ENCODE data around the gene KPNA5.
"Not testable (repeated sequence)": the region's sequence is repeated elsewhere in the genome, so short reads cannot be mapped to it uniquely, and the experiment has no call there.

KPNA5 gene

GRCh38 chr6:116703888-116704287, 22.9 kb downstream of the KPNA5 start:
- not testable (repeated sequence) for DNase-seq (ENCODE audit: low read depth in 3 of 3)

GRCh38 chr6:116705917-116706316, 24.9 kb downstream of the KPNA5 start:
- no peak for DNase-seq (ENCODE audit: low read depth in 3 of 3)

- no peak for DNase-seq (ENCODE audit: low read depth in 3 of 3)
Measured at GRCh38 chr6:116714296-116714695, 33.3 kb downstream of the KPNA5 start.

GRCh38 chr6:116714761-116715160, 33.8 kb downstream of the KPNA5 start:
- DNase-seq (ENCODE audit: low read depth in 3 of 3), result no peak

- DNase-seq (ENCODE audit: low read depth in 3 of 3), result no peak
Measured at GRCh38 chr6:116726947-116727346, 45.9 kb downstream of the KPNA5 start.

GRCh38 chr6:116730513-116730912, 49.5 kb downstream of the KPNA5 start:
- DNase-seq (ENCODE audit: low read depth in 3 of 3), result no peak

- DNase-seq (ENCODE audit: low read depth in 3 of 3), result no peak
Measured at GRCh38 chr6:116737004-116737403, 56.0 kb downstream of the KPNA5 start.

GRCh38 chr6:116740486-116740885, 59.5 kb downstream of the KPNA5 start:
- not testable (repeated sequence) for DNase-seq (ENCODE audit: low read depth in 3 of 3)

GRCh38 chr6:116741571-116741970, 60.6 kb downstream of the KPNA5 start:
- no peak for DNase-seq (ENCODE audit: low read depth in 3 of 3)

- DNase-seq (ENCODE audit: low read depth in 3 of 3), result no peak
Measured at GRCh38 chr6:116745176-116745575, 64.2 kb downstream of the KPNA5 start.

GRCh38 chr6:116761779-116762178, 80.8 kb downstream of the KPNA5 start:
- no peak for DNase-seq (ENCODE audit: low read depth in 3 of 3)

- no peak for DNase-seq (ENCODE audit: low read depth in 3 of 3)
Measured at GRCh38 chr6:116762235-116762634, 81.2 kb downstream of the KPNA5 start.

GRCh38 chr6:116763048-116763447, 82.0 kb downstream of the KPNA5 start:
- DNase-seq (ENCODE audit: low read depth in 3 of 3), result no peak

GRCh38 chr6:116763906-116764628, 83.1 kb downstream of the KPNA5 start:
- no peak for DNase-seq (ENCODE audit: low read depth in 3 of 3)

GRCh38 chr6:116764629-116764960, 83.6 kb downstream of the KPNA5 start:
- DNase-seq (ENCODE audit: low read depth in 3 of 3), result no peak

- no peak for DNase-seq (ENCODE audit: low read depth in 3 of 3)
Measured at GRCh38 chr6:116764961-116765841, 84.2 kb downstream of the KPNA5 start, which contains the start of gene FAM162B. Gene FAM162B (minus strand): TSS chr6:116765719. CDS start chr6:116765576, 143 bp downstream.

GRCh38 chr6:116766506-116767176, 85.6 kb downstream of the KPNA5 start:
- no peak for DNase-seq (ENCODE audit: low read depth in 3 of 3)

GRCh38 chr6:116767715-116768114, 86.7 kb downstream of the KPNA5 start:
- no peak for DNase-seq (ENCODE audit: low read depth in 3 of 3)

GRCh38 chr6:116772450-116772849, 91.4 kb downstream of the KPNA5 start:
- no peak for DNase-seq (ENCODE audit: low read depth in 3 of 3)

GRCh38 chr6:116773886-116774285, 92.9 kb downstream of the KPNA5 start:
- DNase-seq (ENCODE audit: low read depth in 3 of 3), result no peak

GRCh38 chr6:116779573-116780164, 98.7 kb downstream of the KPNA5 start:
- DNase-seq (ENCODE audit: low read depth in 3 of 3), result no peak

- DNase-seq (ENCODE audit: low read depth in 3 of 3), result no peak
Measured at GRCh38 chr6:116783852-116784251, 102.8 kb downstream of the KPNA5 start.

All from stimulated activated CD4-positive, alpha-beta T cell treated with anti-CD3 and anti-CD28 coated beads, TNF-alpha, amount 100 ng/mL, for 48 hours (primary cell).